B cell (primary cell): ENCODE data around the gene ELANE. TPM values are rescaled to one million over a fixed set of nuclear protein-coding genes. Genes with fewer than 3 reads are reported as not detected.

ENCODE experiments used
- ATAC-seq: fragments of 200-7000 bp; cut with Tn5 transposase; one replicate; pipeline ENCODE4 v1.10.0; 2021; ENCODE audit warnings: low read depth, mild to moderate bottlenecking, moderate number of reproducible peaks, moderate library complexity
- CTCF ChIA-PET: fragments of 350-600 bp; sonication (Branson Sonifier 250); formaldehyde crosslinking; loops from one replicate; lab custom pipeline; 2021; ENCODE audit warnings: antibody characterized with exemption, inconsistent platforms; lab: Charles Lee
- POLR2A ChIA-PET: fragments of 350-600 bp; sonication (Branson Sonifier 250); formaldehyde crosslinking; loops from one replicate; lab custom pipeline; 2021; ENCODE audit warnings: antibody characterized with exemption; lab: Charles Lee
- DNase-seq: peaks from one replicate; pipeline ENCODE4 v3.0.0; 2013
- H2AFZ ChIP-seq: 2 replicates; pipeline ENCODE4 v1.6.1; 2012; ENCODE audit warnings: mild to moderate bottlenecking, low read depth, low read length; ENCODE audit not compliant: insufficient read depth, poor library complexity, severe bottlenecking
- H3K27ac ChIP-seq, 2 donors: 1 replicate in 1 of 2; 2 replicates in 1 of 2; pipeline ENCODE4 v1.5.1; 2012 to 2013; ENCODE audit warnings: low read length in 2 of 2, mild to moderate bottlenecking in 2 of 2, moderate library complexity in 1 of 2
- H3K27me3 ChIP-seq, 4 experiments: fragments of 200-600 bp in 1 of 4; sonication (generic) in 1 of 4; replicated peaks in 1 of 4; 1 replicate in 2 of 4; 2 replicates in 2 of 4; pipeline versions ENCODE4 v1.6.1 to v1.7.0; 2013 to 2016; ENCODE audit warnings: low read length in 3 of 4, mild to moderate bottlenecking in 2 of 4, mixed read lengths in 1 of 4, moderate library complexity in 1 of 4; ENCODE audit not compliant: insufficient read depth in 4 of 4, control insufficient read depth in 3 of 4; ENCODE audit errors: control extremely low read depth in 1 of 4
- H3K36me3 ChIP-seq, 2 experiments: replicated peaks in 1 of 2; 1 replicate in 1 of 2; 2 replicates in 1 of 2; pipeline versions ENCODE4 v1.6.1 to v1.7.1; 2013; ENCODE audit warnings: low read length in 1 of 2; ENCODE audit not compliant: insufficient read depth in 2 of 2, control insufficient read depth in 1 of 2; ENCODE audit errors: control extremely low read depth in 1 of 2, extremely low read depth in 1 of 2
- H3K4me1 ChIP-seq, 2 donors: fragments of 200-600 bp in 1 of 2; sonication (generic) in 1 of 2; 1 replicate in 1 of 2; 2 replicates in 1 of 2; pipeline versions ENCODE4 v1.5.1 to v1.6.1; 2013 to 2017; ENCODE audit warnings: low read length in 2 of 2; ENCODE audit not compliant: control insufficient read depth in 2 of 2, insufficient read depth in 2 of 2
- H3K4me2 ChIP-seq: replicated peaks from 2 replicates; pipeline ENCODE3; 2012; ENCODE audit warnings: mild to moderate bottlenecking, low read depth, low read length; ENCODE audit not compliant: poor library complexity, severe bottlenecking
- H3K4me3 ChIP-seq, 5 experiments: fragments of 200-600 bp in 1 of 5; sonication (generic) in 1 of 5; 1 replicate in 3 of 5; 2 replicates in 2 of 5; pipeline versions ENCODE4 v1.5.1 to v1.7.0; 2011 to 2016; ENCODE audit warnings: low read length in 4 of 5, mild to moderate bottlenecking in 4 of 5, low read depth in 2 of 5, control low read depth in 1 of 5, moderate library complexity in 1 of 5; ENCODE audit not compliant: insufficient read depth in 1 of 5; ENCODE audit errors: control extremely low read depth in 1 of 5, extremely low read depth in 1 of 5
- H3K79me2 ChIP-seq: fragments of 200-600 bp; sonication (generic); one replicate; pipeline ENCODE4 v1.6.0; 2016; ENCODE audit warnings: low read length; ENCODE audit not compliant: control insufficient read depth, insufficient read depth
- H3K9ac ChIP-seq: fragments of 200-600 bp; sonication (generic); 2 replicates; pipeline ENCODE4 v1.6.1; 2017; ENCODE audit warnings: mild to moderate bottlenecking, low read length, moderate library complexity
- H3K9me3 ChIP-seq, 3 donors: one replicate each; pipeline versions ENCODE4 v1.6.1 to v1.7.1; 2013; ENCODE audit warnings: low read length in 2 of 3; ENCODE audit not compliant: control insufficient read depth in 2 of 3, insufficient read depth in 1 of 3; ENCODE audit errors: control extremely low read depth in 1 of 3
- H4K20me1 ChIP-seq: 2 replicates; pipeline ENCODE4 v1.6.0; 2012; ENCODE audit warnings: mild to moderate bottlenecking, low read length; ENCODE audit not compliant: insufficient read depth, control insufficient read depth, poor library complexity, severe bottlenecking
- H3K27ac Mint-ChIP-seq: one replicate; pipeline ENCODE4 v1.8.0; 2021; ENCODE audit warnings: mixed read lengths
- H3K27me3 Mint-ChIP-seq: one replicate; pipeline ENCODE4 v1.8.0; 2021; ENCODE audit warnings: mixed read lengths
- H3K4me1 Mint-ChIP-seq: one replicate; pipeline ENCODE4 v1.8.0; 2021; ENCODE audit warnings: mixed read lengths
- H3K4me3 Mint-ChIP-seq: one replicate; pipeline ENCODE4 v1.8.0; 2021; ENCODE audit warnings: mixed read lengths
- H3K9me3 Mint-ChIP-seq: one replicate; pipeline ENCODE4 v1.8.0; 2022; ENCODE audit warnings: mixed read lengths; ENCODE audit not compliant: insufficient read depth
- EZH2 ChIP-seq: IDR thresholded peaks from 2 replicates; pipeline ENCODE4 v1.6.1; 2012; ENCODE audit warnings: borderline replicate concordance, low read depth, mild to moderate bottlenecking, moderate library complexity, low read length; ENCODE audit not compliant: insufficient read depth, poor library complexity, severe bottlenecking
- WGBS: methylation state at CpG from one replicate; pipeline ENCODE4 v1.1.5; 2013; ENCODE audit warnings: missing lambda C conversion rate; ENCODE audit not compliant: insufficient coverage; 5-methylcytosine and 5-hydroxymethylcytosine counted together
- intact Hi-C: fragments of 100-400 bp; cut with micrococcal nuclease; formaldehyde crosslinking; loops from one replicate; pipeline ENCODE4 v1.10.0; 2022
- polyA plus RNA-seq: library from polyadenylated mRNA; depleted of rRNA; stranded (reverse); fragments of >200 nt; gene quantifications from 2 replicates; pipeline ENCODE4 v1.2.3, GENCODE V29; 2012
- total RNA-seq, 2 donors: library from RNA; stranded (reverse); fragments of 120-200 nt in 1 of 2; gene quantifications; 1 replicate in 1 of 2; 2 replicates in 1 of 2; pipeline versions ENCODE4 v1.2.3 to v1.2.4, GENCODE V29; 2013 to 2022
- TF ChIP-seq, protein P1 (sequence below): fragments of 200-600 bp; IDR thresholded peaks from one replicate; pipeline ENCODE4 v1.8.0; 2022; ENCODE audit warnings: antibody characterized with exemption, mild to moderate bottlenecking

ELANE gene
- total and polyA plus RNA-seq, 2 donors (not counting 1 experiment from before 2014, with no cell fraction given) = 0.18 TPM; not detected in 1

DNA sequence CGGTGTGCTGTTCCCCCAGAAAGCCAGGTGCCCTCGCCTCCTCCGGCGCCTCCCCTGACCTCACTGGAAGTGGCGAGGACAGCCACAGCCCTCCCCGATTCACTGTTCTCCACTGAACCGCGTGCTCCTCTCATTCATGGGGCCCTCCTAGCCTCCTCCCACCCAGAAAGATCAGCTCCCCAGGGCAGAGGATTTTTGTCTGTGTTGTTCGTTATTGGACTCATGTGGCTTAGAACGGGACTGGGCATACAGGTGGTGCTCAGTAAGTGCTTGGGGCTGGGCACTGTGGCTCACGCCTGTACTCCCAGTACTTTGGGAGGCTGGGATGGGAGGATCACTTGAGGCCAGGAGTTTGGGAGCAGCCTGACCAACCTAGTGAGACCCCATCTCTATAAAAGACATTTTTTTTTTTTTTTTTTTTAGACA is 7.5 kb upstream of the ELANE start:
- Histone ChIP-seq H4K20me1 (no peaks in the 10 kb centered on the region), H3K4me1 (peaks cover 2 to 8% of the 10 kb centered on the region in 2 donors), H3K27me3 (peaks cover 0 to 59% (median 18%) of the 10 kb centered on the region in 4 experiments), H3K36me3 (no peaks in the 10 kb centered on the region), H3K4me3 (no peak overlapping the region), H3K27ac (no peak overlapping the region), H2AFZ (no peak overlapping the region), H3K9me3 (peaks cover 0 to 7% (median 0%) of the 10 kb centered on the region in 3 donors), H3K9ac (no peak overlapping the region), H3K79me2 (no peaks in the 10 kb centered on the region), H3K4me2 (no peak overlapping the region)
- POLR2A ChIA-PET = no interaction called here
- no peak for TF ChIP-seq EZH2
- TF ChIP-seq, protein P1, sequence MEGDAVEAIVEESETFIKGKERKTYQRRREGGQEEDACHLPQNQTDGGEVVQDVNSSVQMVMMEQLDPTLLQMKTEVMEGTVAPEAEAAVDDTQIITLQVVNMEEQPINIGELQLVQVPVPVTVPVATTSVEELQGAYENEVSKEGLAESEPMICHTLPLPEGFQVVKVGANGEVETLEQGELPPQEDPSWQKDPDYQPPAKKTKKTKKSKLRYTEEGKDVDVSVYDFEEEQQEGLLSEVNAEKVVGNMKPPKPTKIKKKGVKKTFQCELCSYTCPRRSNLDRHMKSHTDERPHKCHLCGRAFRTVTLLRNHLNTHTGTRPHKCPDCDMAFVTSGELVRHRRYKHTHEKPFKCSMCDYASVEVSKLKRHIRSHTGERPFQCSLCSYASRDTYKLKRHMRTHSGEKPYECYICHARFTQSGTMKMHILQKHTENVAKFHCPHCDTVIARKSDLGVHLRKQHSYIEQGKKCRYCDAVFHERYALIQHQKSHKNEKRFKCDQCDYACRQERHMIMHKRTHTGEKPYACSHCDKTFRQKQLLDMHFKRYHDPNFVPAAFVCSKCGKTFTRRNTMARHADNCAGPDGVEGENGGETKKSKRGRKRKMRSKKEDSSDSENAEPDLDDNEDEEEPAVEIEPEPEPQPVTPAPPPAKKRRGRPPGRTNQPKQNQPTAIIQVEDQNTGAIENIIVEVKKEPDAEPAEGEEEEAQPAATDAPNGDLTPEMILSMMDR = no peak
- no peak for DNase-seq
- CTCF ChIA-PET = interaction anchor here (1.6 kb wide), 1 partner anchor 18 kb away, joined by 5 read pairs; no protein-coding TSS in a partner anchor
- peaks cover 2% of the 10 kb centered on the region for H3K9me3 Mint-ChIP-seq
- 38% methylated on average over 11 of the region's 11 CpGs for WGBS
- H3K4me3 Mint-ChIP-seq = no peak overlapping the region
- H3K4me1 Mint-ChIP-seq = peaks cover 10% of the 10 kb centered on the region
- no peak for ATAC-seq
- intact Hi-C loops = no loop called here
- peaks cover 26% of the 10 kb centered on the region for H3K27me3 Mint-ChIP-seq
- H3K27ac Mint-ChIP-seq = peak overlapping the region; percentile 26

GRCh38 chr19:845707-846521 is 6.2 kb upstream of the ELANE start:
- no peak overlapping the region for H3K27ac Mint-ChIP-seq
- no peaks in the 10 kb centered on the region for H3K36me3 ChIP-seq
- no peak overlapping the region for H3K9ac ChIP-seq
- H3K79me2 ChIP-seq = no peaks in the 10 kb centered on the region
- peaks cover 0 to 10% (median 0%) of the 10 kb centered on the region in 3 donors for H3K9me3 ChIP-seq
- no peak overlapping the region for H3K27ac ChIP-seq
- ATAC-seq = no peak
- intact Hi-C loops = no loop called here
- no peak overlapping the region for H3K4me3 Mint-ChIP-seq
- no peak overlapping the region for H3K4me2 ChIP-seq
- H3K4me1 Mint-ChIP-seq = peaks cover 10% of the 10 kb centered on the region
- peaks cover 35% of the 10 kb centered on the region for H3K27me3 Mint-ChIP-seq
- 80% methylated on average over 31 of the region's 37 CpGs for WGBS
- TF ChIP-seq, protein P1 = no peak
- no peak for TF ChIP-seq EZH2
- ChIA-PET CTCF (interaction anchor here (0.6 to 1.6 kb wide), 2 partner anchors 17 to 18 kb away, joined by 3 to 5 read pairs; no protein-coding TSS in a partner anchor), POLR2A (no interaction called here)
- no peak overlapping the region for H2AFZ ChIP-seq
- H3K9me3 Mint-ChIP-seq = peaks cover 2% of the 10 kb centered on the region
- H3K4me3 ChIP-seq = no peak overlapping the region
- H4K20me1 ChIP-seq = no peaks in the 10 kb centered on the region
- DNase-seq = no peak
- H3K27me3 ChIP-seq = peaks cover 0 to 67% (median 21%) of the 10 kb centered on the region in 4 experiments
- H3K4me1 ChIP-seq = peaks cover 2 to 8% of the 10 kb centered on the region in 2 donors
